ENCODE results near the gene TLE2. TPM values are rescaled to one million over a fixed set of nuclear protein-coding genes. Genes with fewer than 3 reads are reported as not detected.

TLE2 gene
- total RNA-seq, 2 experiments from 2014 or later: 1.2 to 1.6 TPM

DNA sequence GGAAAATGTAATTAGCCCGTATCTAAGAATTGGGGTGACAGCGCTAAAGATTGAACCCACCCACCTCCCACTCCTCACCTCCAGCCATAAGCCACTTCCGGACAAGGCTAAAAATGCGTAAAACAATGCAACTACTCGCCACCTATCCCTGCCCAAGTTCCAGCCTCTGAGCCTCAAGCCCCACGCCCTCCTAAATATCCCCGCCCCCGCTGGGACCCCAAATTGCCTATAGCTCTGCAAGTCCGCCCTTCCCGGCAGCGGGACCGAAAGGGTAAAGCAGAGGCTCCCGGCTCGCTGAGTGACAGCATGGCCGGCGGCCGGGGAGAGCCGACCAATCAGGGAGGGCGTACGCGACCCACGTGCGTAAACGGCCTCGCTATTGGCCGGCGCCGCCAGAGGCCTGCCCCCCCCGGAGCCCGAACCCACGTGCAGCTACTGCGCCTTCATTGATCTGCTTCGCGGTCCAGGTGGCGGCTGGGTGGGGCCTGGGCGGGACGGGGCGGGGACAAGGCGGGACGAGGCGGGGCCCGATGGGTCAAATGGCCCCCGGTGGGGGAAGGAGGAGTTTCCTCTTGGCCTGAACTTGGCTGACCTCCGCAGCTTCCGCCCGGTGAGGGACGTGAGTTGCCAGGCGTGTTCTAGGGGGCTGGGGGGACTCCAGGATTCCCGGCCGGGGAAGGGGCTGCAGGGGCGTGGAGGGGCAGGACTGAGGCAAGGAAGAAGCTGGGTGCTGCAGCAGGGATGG is 51.9 kb downstream of the TLE2 start, which contains the start of gene TLE6:
Gene TLE6, plus strand, starts transcription at position 564 of the 745 bp plus-strand sequence. CDS start 670 bp downstream, outside the sequence.
- intact Hi-C loops (cut with micrococcal nuclease; ENCODE audit: unreplicated experiment): loop anchor here (1.0 kb wide), 1 partner anchor 58 kb away; no protein-coding TSS in a partner anchor
- peak within 1 kb of the TSS; percentile 38 for H3K27ac ChIP-seq (ENCODE audit: low read depth, low read length, poor library complexity, severe bottlenecking)

DNA sequence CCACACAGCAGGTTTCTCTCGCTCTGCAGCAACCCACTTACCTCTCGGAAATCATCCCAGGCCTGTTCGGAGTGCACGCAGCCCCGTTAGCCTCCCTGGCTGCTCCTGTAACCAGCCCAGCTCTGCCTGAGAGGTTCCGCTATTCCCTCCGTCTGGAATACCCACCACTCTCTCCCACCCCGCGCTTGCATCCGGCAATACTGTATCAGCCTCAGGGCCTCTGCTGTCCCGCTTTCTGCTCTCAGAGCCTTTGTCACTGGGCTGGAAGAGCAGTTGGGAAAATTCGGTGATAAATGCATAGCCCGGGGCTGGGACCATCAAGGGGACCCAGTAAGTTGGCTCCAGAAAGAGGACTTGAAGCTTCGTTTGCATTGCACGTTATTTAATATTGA is 52.5 kb downstream of the TLE2 start:
- H3K9me3 ChIP-seq (ENCODE audit: low read length): no peaks in the 10 kb centered on the region
- H3K4me2 ChIP-seq (ENCODE audit: low read length): peak overlapping the region; percentile 94
- H3K4me3 ChIP-seq (ENCODE audit: low read depth, low read length, poor library complexity, severe bottlenecking): peak overlapping the region; percentile 73
- no peaks in the 10 kb centered on the region for H3K79me2 ChIP-seq (ENCODE audit: insufficient read depth, low read depth, low read length)
- H2AFZ ChIP-seq (ENCODE audit: low read length): peak overlapping the region; percentile 38; the same call in 1 of the 2 replicates
- intact Hi-C loops (cut with micrococcal nuclease; ENCODE audit: unreplicated experiment): no loop called here
- no TSS peak for BruUV-seq (replicated peaks)
- no peaks in the 10 kb centered on the region for H3K36me3 ChIP-seq (ENCODE audit: insufficient read depth, low read length)
- no peaks in the 10 kb centered on the region for H3K9me2 ChIP-seq (ENCODE audit: insufficient read depth, low read length)
- DNase-seq (ENCODE audit: low spot score): no peak
- TF ChIP-seq, protein P1, sequence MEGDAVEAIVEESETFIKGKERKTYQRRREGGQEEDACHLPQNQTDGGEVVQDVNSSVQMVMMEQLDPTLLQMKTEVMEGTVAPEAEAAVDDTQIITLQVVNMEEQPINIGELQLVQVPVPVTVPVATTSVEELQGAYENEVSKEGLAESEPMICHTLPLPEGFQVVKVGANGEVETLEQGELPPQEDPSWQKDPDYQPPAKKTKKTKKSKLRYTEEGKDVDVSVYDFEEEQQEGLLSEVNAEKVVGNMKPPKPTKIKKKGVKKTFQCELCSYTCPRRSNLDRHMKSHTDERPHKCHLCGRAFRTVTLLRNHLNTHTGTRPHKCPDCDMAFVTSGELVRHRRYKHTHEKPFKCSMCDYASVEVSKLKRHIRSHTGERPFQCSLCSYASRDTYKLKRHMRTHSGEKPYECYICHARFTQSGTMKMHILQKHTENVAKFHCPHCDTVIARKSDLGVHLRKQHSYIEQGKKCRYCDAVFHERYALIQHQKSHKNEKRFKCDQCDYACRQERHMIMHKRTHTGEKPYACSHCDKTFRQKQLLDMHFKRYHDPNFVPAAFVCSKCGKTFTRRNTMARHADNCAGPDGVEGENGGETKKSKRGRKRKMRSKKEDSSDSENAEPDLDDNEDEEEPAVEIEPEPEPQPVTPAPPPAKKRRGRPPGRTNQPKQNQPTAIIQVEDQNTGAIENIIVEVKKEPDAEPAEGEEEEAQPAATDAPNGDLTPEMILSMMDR (conservative IDR thresholded peaks at IDR 0.05; ENCODE audit: low read length): no peak
- no peak for TF ChIP-seq EZH2phosphoT487 (IDR thresholded peaks at IDR 0.05; ENCODE audit: borderline replicate concordance, low read depth, low read length)
- H3K27ac ChIP-seq (ENCODE audit: low read depth, low read length, poor library complexity, severe bottlenecking): peak overlapping the region; percentile 38
- H3K4me1 ChIP-seq (ENCODE audit: insufficient read depth, low read length, poor library complexity, severe bottlenecking): peaks cover 44% of the 10 kb centered on the region
- ChIA-PET POLR2A (interaction anchor here (1.1 to 3.8 kb wide), 5 partner anchors 9 to 191 kb away, joined by 3 to 12 read pairs (median 5); partner anchors contain the start of gene THOP1), CTCF (ENCODE audit: unreplicated experiment) (interaction anchor here (0.6 to 1.0 kb wide), 2 partner anchors 26 to 164 kb away, joined by 3 to 7 read pairs; no protein-coding TSS in a partner anchor)
- no peaks in the 10 kb centered on the region for H4K20me1 ChIP-seq (ENCODE audit: insufficient read depth, low read length)

More for the DNA sequence above, 51.9 kb downstream of the TLE2 start, which contains the start of gene TLE6:
- Histone ChIP-seq H3K36me3 (ENCODE audit: insufficient read depth, low read length) (no peaks in the 10 kb centered on the region), H3K4me1 (ENCODE audit: insufficient read depth, low read length, poor library complexity, severe bottlenecking) (peaks cover 39% of the 10 kb centered on the region), H3K79me2 (ENCODE audit: insufficient read depth, low read depth, low read length) (no peaks in the 10 kb centered on the region), H4K20me1 (ENCODE audit: insufficient read depth, low read length) (no peaks in the 10 kb centered on the region), H3K4me3 (ENCODE audit: low read depth, low read length, poor library complexity, severe bottlenecking) (peak within 1 kb of the TSS; percentile 73), H3K9me3 (ENCODE audit: low read length) (no peaks in the 10 kb centered on the region), H3K9me2 (ENCODE audit: insufficient read depth, low read length) (no peaks in the 10 kb centered on the region), H3K4me2 (ENCODE audit: low read length) (peak within 1 kb of the TSS; percentile 94), H2AFZ (ENCODE audit: low read length) (peak within 1 kb of the TSS; percentile 38; the same call in 1 of the 2 replicates)
- TSS peak; percentile 79 for BruUV-seq (replicated peaks)
- peak; percentile 99 for DNase-seq (ENCODE audit: low spot score)
- ChIA-PET CTCF (ENCODE audit: unreplicated experiment) (interaction anchor here (0.6 to 1.1 kb wide), 5 partner anchors 26 to 163 kb away, joined by 3 to 7 read pairs (median 4); no protein-coding TSS in a partner anchor), POLR2A (interaction anchor here (0.5 to 3.8 kb wide), 6 partner anchors 9 to 192 kb away, joined by 3 to 12 read pairs (median 4); partner anchors contain the start of gene THOP1)
- TF ChIP-seq, protein P1 (conservative IDR thresholded peaks at IDR 0.05; ENCODE audit: low read length): no peak
